ENCODE measurements around the gene PLAC1. TPM values are rescaled to one million over a fixed set of nuclear protein-coding genes. Genes with fewer than 3 reads are reported as not detected.

The PLAC1 gene
- polyA plus RNA-seq (2012; ENCODE audit: low read depth, missing spikeins): 0.14 TPM

GRCh38 chrX:134658002-134658759 lies at the start of gene PLAC1:
PLAC1 (minus strand) TSS chrX:134658471; CDS start chrX:134566682, 91,789 bp downstream.
- TF ChIP-seq POLR2AphosphoS5 (IDR thresholded peaks at IDR 0.05; ENCODE audit: low read depth, low read length) (no peak), SPI1 (IDR thresholded peaks at IDR 0.05; ENCODE audit: low read depth, low read length) (no peak), POLR2A (IDR thresholded peaks at IDR 0.05; ENCODE audit: low read depth, low read length) (no peak), POU2F2 (IDR thresholded peaks at IDR 0.05; ENCODE audit: low read depth, low read length) (no peak), PAX5 (IDR thresholded peaks at IDR 0.05; ENCODE audit: insufficient read depth, low read length, severe bottlenecking) (no peak), TAF1 (IDR thresholded peaks at IDR 0.05; ENCODE audit: low read depth, low read length) (no peak)
- FAIRE-seq (no peak), DNase-seq (ENCODE audit: insufficient read length, low spot score) (no peak)

- FAIRE-seq (no peak), DNase-seq (ENCODE audit: insufficient read length, low spot score) (no peak)
- no peak for TF ChIP-seq PAX5 (IDR thresholded peaks at IDR 0.05; ENCODE audit: insufficient read depth, low read length, severe bottlenecking)
- no peak for TF ChIP-seq TAF1 (IDR thresholded peaks at IDR 0.05; ENCODE audit: low read depth, low read length)
- no peak for TF ChIP-seq SPI1 (IDR thresholded peaks at IDR 0.05; ENCODE audit: low read depth, low read length)
- TF ChIP-seq POU2F2 (IDR thresholded peaks at IDR 0.05; ENCODE audit: low read depth, low read length): no peak
- TF ChIP-seq POLR2A (IDR thresholded peaks at IDR 0.05; ENCODE audit: low read depth, low read length): no peak
- TF ChIP-seq POLR2AphosphoS5 (IDR thresholded peaks at IDR 0.05; ENCODE audit: low read depth, low read length): no peak
Measured at GRCh38 chrX:134706138-134706537, 47.9 kb upstream of the PLAC1 start.

GRCh38 chrX:134695999-134696398 lies 37.7 kb upstream of the PLAC1 start:
- no peak for FAIRE-seq
- DNase-seq (ENCODE audit: insufficient read length, low spot score): no peak

GRCh38 chrX:134694333-134695322 lies 36.4 kb upstream of the PLAC1 start:
- FAIRE-seq: no peak
- TF ChIP-seq POLR2AphosphoS5 (IDR thresholded peaks at IDR 0.05; ENCODE audit: low read depth, low read length) (no peak), PAX5 (IDR thresholded peaks at IDR 0.05; ENCODE audit: insufficient read depth, low read length, severe bottlenecking) (no peak), POU2F2 (IDR thresholded peaks at IDR 0.05; ENCODE audit: low read depth, low read length) (no peak), SPI1 (IDR thresholded peaks at IDR 0.05; ENCODE audit: low read depth, low read length) (no peak), TAF1 (IDR thresholded peaks at IDR 0.05; ENCODE audit: low read depth, low read length) (no peak), POLR2A (IDR thresholded peaks at IDR 0.05; ENCODE audit: low read depth, low read length) (no peak)
- DNase-seq (ENCODE audit: insufficient read length, low spot score): no peak

More at GRCh38 chrX:134695999-134696398, 37.7 kb upstream of the PLAC1 start:
- TF ChIP-seq PAX5 (IDR thresholded peaks at IDR 0.05; ENCODE audit: insufficient read depth, low read length, severe bottlenecking) (no peak), POU2F2 (IDR thresholded peaks at IDR 0.05; ENCODE audit: low read depth, low read length) (no peak), POLR2AphosphoS5 (IDR thresholded peaks at IDR 0.05; ENCODE audit: low read depth, low read length) (no peak), SPI1 (IDR thresholded peaks at IDR 0.05; ENCODE audit: low read depth, low read length) (no peak), TAF1 (IDR thresholded peaks at IDR 0.05; ENCODE audit: low read depth, low read length) (no peak), POLR2A (IDR thresholded peaks at IDR 0.05; ENCODE audit: low read depth, low read length) (no peak)

- DNase-seq (ENCODE audit: insufficient read length, low spot score) (no peak), FAIRE-seq (no peak)
- TF ChIP-seq TAF1 (IDR thresholded peaks at IDR 0.05; ENCODE audit: low read depth, low read length) (no peak), POLR2AphosphoS5 (IDR thresholded peaks at IDR 0.05; ENCODE audit: low read depth, low read length) (no peak), POLR2A (IDR thresholded peaks at IDR 0.05; ENCODE audit: low read depth, low read length) (no peak), PAX5 (IDR thresholded peaks at IDR 0.05; ENCODE audit: insufficient read depth, low read length, severe bottlenecking) (no peak)
Measured at GRCh38 chrX:134693644-134694043, 35.4 kb upstream of the PLAC1 start.

- no peak for TF ChIP-seq POLR2A (IDR thresholded peaks at IDR 0.05; ENCODE audit: low read depth, low read length)
- no peak for TF ChIP-seq POLR2AphosphoS5 (IDR thresholded peaks at IDR 0.05; ENCODE audit: low read depth, low read length)
- TF ChIP-seq TAF1 (IDR thresholded peaks at IDR 0.05; ENCODE audit: low read depth, low read length): no peak
- no peak for TF ChIP-seq POU2F2 (IDR thresholded peaks at IDR 0.05; ENCODE audit: low read depth, low read length)
- TF ChIP-seq SPI1 (IDR thresholded peaks at IDR 0.05; ENCODE audit: low read depth, low read length): no peak
- TF ChIP-seq PAX5 (IDR thresholded peaks at IDR 0.05; ENCODE audit: insufficient read depth, low read length, severe bottlenecking): no peak
- no peak for DNase-seq (ENCODE audit: insufficient read length, low spot score)
- FAIRE-seq: no peak
Measured at GRCh38 chrX:134692990-134693389, 34.7 kb upstream of the PLAC1 start.

- TF ChIP-seq POU2F2 (IDR thresholded peaks at IDR 0.05; ENCODE audit: low read depth, low read length): no peak
- no peak for TF ChIP-seq PAX5 (IDR thresholded peaks at IDR 0.05; ENCODE audit: insufficient read depth, low read length, severe bottlenecking)
- TF ChIP-seq SPI1 (IDR thresholded peaks at IDR 0.05; ENCODE audit: low read depth, low read length): no peak
- TF ChIP-seq TAF1 (IDR thresholded peaks at IDR 0.05; ENCODE audit: low read depth, low read length): no peak
- no peak for TF ChIP-seq POLR2AphosphoS5 (IDR thresholded peaks at IDR 0.05; ENCODE audit: low read depth, low read length)
- TF ChIP-seq POLR2A (IDR thresholded peaks at IDR 0.05; ENCODE audit: low read depth, low read length): no peak
- DNase-seq (ENCODE audit: insufficient read length, low spot score) (no peak), FAIRE-seq (no peak)
Measured at GRCh38 chrX:134692233-134692632, 34.0 kb upstream of the PLAC1 start.

- TF ChIP-seq SPI1 (IDR thresholded peaks at IDR 0.05; ENCODE audit: low read depth, low read length): no peak
- TF ChIP-seq TAF1 (IDR thresholded peaks at IDR 0.05; ENCODE audit: low read depth, low read length): no peak
- no peak for TF ChIP-seq POLR2AphosphoS5 (IDR thresholded peaks at IDR 0.05; ENCODE audit: low read depth, low read length)
- no peak for TF ChIP-seq PAX5 (IDR thresholded peaks at IDR 0.05; ENCODE audit: insufficient read depth, low read length, severe bottlenecking)
- TF ChIP-seq POLR2A (IDR thresholded peaks at IDR 0.05; ENCODE audit: low read depth, low read length): no peak
- no peak for TF ChIP-seq POU2F2 (IDR thresholded peaks at IDR 0.05; ENCODE audit: low read depth, low read length)
- no peak for DNase-seq (ENCODE audit: insufficient read length, low spot score)
- FAIRE-seq: no peak
Measured at GRCh38 chrX:134691453-134691852, 33.2 kb upstream of the PLAC1 start.

GRCh38 chrX:134688839-134689238 lies 30.6 kb upstream of the PLAC1 start:
- TF ChIP-seq SPI1 (IDR thresholded peaks at IDR 0.05; ENCODE audit: low read depth, low read length): no peak
- TF ChIP-seq POLR2A (IDR thresholded peaks at IDR 0.05; ENCODE audit: low read depth, low read length): no peak
- no peak for TF ChIP-seq POU2F2 (IDR thresholded peaks at IDR 0.05; ENCODE audit: low read depth, low read length)
- no peak for TF ChIP-seq POLR2AphosphoS5 (IDR thresholded peaks at IDR 0.05; ENCODE audit: low read depth, low read length)
- TF ChIP-seq TAF1 (IDR thresholded peaks at IDR 0.05; ENCODE audit: low read depth, low read length): no peak
- TF ChIP-seq PAX5 (IDR thresholded peaks at IDR 0.05; ENCODE audit: insufficient read depth, low read length, severe bottlenecking): no peak
- DNase-seq (ENCODE audit: insufficient read length, low spot score) (no peak), FAIRE-seq (no peak)
